ENCODE results near the gene SUPT6H. TPM values are rescaled to one million over a fixed set of nuclear protein-coding genes. Genes with fewer than 3 reads are reported as not detected.

Gene SUPT6H
- total and polyA plus RNA-seq, 9 of the 15 experiments (the other 6 are each of a cell fraction or from before 2014, with no cell fraction given): 1.7 to 77.7 (median 49.2) TPM

- TF ChIP-seq LCOR (CRISPR knock-in tag; IDR thresholded peaks at IDR 0.05) (0 out of 2 replicates have a peak, but pooled peaks have one; percentile 36), HNRNPUL1 (IDR thresholded peaks at IDR 0.05; ENCODE audit: low read length) (no peak), POLR2A (conservative IDR thresholded peaks at IDR 0.05) (peak; percentile 92), MXI1 (IDR thresholded peaks at IDR 0.05; ENCODE audit: low read depth, low read length) (no peak), ZBTB26 (CRISPR knock-in tag; IDR thresholded peaks at IDR 0.05) (no peak), TEAD4 (IDR thresholded peaks at IDR 0.05; ENCODE audit: low read length) (no peak; the same call in 1 of the 2 replicates), TEAD4 (CRISPR knock-in tag; IDR thresholded peaks at IDR 0.05; ENCODE audit: borderline replicate concordance) (no peak), ZBTB12 (CRISPR knock-in tag; IDR thresholded peaks at IDR 0.05) (no peak), MTA2 (IDR thresholded peaks at IDR 0.05; ENCODE audit: low read depth) (no peak), CSDE1 (IDR thresholded peaks at IDR 0.05) (0 out of 4 replicates have a peak, but pooled peaks of 1 of the 2 experiments have one; percentile 37), CEBPZ (IDR thresholded peaks at IDR 0.05; ENCODE audit: borderline replicate concordance, low read depth, low read length) (no peak), SIN3A (IDR thresholded peaks at IDR 0.05; ENCODE audit: borderline replicate concordance in 2 of 2, control insufficient read depth in 1 of 2, low read depth in 2 of 2, low read length in 2 of 2) (peak in 1 of 2 experiments; percentile 35; a peak in 1 of 4 replicates), STAT5A (IDR thresholded peaks at IDR 0.05; ENCODE audit: borderline replicate concordance, low read length) (no peak), MAZ (CRISPR knock-in tag; conservative IDR thresholded peaks at IDR 0.05 in 1 of 2, IDR thresholded peaks at IDR 0.05 in 1 of 2) (peak; percentile 77 to 79), TFAP4 (CRISPR knock-in tag; IDR thresholded peaks at IDR 0.05; ENCODE audit: borderline replicate concordance) (no peak), TEAD2 (tag; IDR thresholded peaks at IDR 0.05) (no peak)
Measured at GRCh38 chr17:28710861-28711722, 49.1 kb downstream of the SUPT6H start (continued).

All from K562 (cell line).